Right atrium auricular region (tissue), 2 donors: Measurements from ENCODE around the gene RHOB. TPM values are rescaled to one million over a fixed set of nuclear protein-coding genes. Genes with fewer than 3 reads are reported as not detected.

Source experiments
- DNase-seq: peaks from one replicate; pipeline ENCODE4 v3.0.0-alpha.2; 2019; ENCODE audit warnings: low spot score
- H3K27ac ChIP-seq, 2 donors: fragments of 200-600 bp; sonication (generic); 1 replicate in 1 of 2; 2 replicates in 1 of 2; pipeline ENCODE4 v1.5.1; 2016 to 2019
- H3K27me3 ChIP-seq, 2 donors: fragments of 200-600 bp; sonication (generic); one replicate each; pipeline versions ENCODE4 v1.5.1 to v1.6.0; 2017 to 2019
- H3K36me3 ChIP-seq: fragments of 200-600 bp; sonication (generic); one replicate; pipeline ENCODE4 v1.5.1; 2016
- H3K4me1 ChIP-seq, 2 donors: fragments of 200-600 bp; sonication (generic); one replicate each; pipeline versions ENCODE4 v1.5.1 to v1.6.0; 2017 to 2019
- H3K4me3 ChIP-seq, 2 donors: fragments of 200-600 bp; sonication (generic); 1 replicate in 1 of 2; 2 replicates in 1 of 2; pipeline ENCODE4 v1.5.1; 2017 to 2019; ENCODE audit warnings: mild to moderate bottlenecking in 1 of 2, moderate library complexity in 1 of 2
- H3K9me3 ChIP-seq, 2 donors: fragments of 200-600 bp; sonication (generic); one replicate each; pipeline ENCODE4 v1.5.1; 2019
- total RNA-seq, 2 donors: library from RNA; depleted of rRNA; stranded (reverse); fragments of >200 nt; gene quantifications; one replicate each; pipeline ENCODE4 v1.1.0, GENCODE V29; 2016
- TF ChIP-seq, protein P1 (sequence below), 2 donors: fragments of 200-600 bp; sonication (generic); IDR thresholded peaks; one replicate each; pipeline ENCODE4 v1.5.1; 2019; ENCODE audit warnings: antibody characterized with exemption in 2 of 2

RHOB gene
- total RNA-seq, 2 donors from 2014 or later = 471 to 664 TPM

DNA sequence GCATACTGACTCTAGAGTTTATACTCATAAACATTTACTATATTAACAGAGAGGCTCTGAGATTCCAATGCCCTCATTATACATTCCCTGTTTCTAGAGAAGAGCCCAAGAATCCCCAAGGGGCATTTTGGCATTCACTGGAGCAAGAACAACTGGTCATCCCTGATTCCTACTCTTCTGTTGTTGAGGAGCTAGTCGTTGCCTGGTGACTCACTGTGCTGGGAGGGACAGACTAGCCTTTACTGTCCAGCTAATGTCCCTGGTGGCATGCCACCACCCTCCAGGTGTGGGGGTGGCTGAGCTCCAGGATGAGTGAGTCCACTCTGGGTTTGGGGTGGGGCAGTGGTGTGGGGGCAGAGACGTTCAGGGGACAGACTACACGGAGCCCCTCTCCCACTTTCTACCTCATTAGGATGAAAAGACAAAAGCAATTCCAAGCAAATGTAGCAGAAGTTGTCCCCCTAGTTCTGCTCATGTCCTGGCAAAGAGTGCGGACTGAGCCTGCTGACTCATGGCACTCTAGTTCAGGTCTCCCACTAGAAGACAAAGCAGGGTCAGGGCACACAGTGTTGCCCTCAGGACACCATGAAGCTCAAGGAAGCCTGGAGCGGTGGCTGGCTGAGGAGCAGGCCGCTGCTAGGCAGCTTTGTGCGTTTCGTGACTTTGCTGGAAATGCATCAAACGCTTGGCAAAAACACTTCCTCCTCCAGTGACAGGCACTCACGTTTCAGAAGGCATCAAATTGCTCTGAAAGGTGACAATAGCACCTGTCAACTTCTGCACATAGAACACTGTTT lies 49.4 kb downstream of the RHOB start:
- Histone ChIP-seq H3K9me3 (no peaks in the 10 kb centered on the region), H3K27me3 (no peaks in the 10 kb centered on the region), H3K27ac (no peak overlapping the region), H3K4me3 (no peak overlapping the region), H3K4me1 (peaks cover 0 to 15% of the 10 kb centered on the region in 2 donors), H3K36me3 (no peaks in the 10 kb centered on the region)
- TF ChIP-seq, protein P1, sequence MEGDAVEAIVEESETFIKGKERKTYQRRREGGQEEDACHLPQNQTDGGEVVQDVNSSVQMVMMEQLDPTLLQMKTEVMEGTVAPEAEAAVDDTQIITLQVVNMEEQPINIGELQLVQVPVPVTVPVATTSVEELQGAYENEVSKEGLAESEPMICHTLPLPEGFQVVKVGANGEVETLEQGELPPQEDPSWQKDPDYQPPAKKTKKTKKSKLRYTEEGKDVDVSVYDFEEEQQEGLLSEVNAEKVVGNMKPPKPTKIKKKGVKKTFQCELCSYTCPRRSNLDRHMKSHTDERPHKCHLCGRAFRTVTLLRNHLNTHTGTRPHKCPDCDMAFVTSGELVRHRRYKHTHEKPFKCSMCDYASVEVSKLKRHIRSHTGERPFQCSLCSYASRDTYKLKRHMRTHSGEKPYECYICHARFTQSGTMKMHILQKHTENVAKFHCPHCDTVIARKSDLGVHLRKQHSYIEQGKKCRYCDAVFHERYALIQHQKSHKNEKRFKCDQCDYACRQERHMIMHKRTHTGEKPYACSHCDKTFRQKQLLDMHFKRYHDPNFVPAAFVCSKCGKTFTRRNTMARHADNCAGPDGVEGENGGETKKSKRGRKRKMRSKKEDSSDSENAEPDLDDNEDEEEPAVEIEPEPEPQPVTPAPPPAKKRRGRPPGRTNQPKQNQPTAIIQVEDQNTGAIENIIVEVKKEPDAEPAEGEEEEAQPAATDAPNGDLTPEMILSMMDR (IDR thresholded peaks at IDR 0.05) = no peak
- DNase-seq = no peak

DNA sequence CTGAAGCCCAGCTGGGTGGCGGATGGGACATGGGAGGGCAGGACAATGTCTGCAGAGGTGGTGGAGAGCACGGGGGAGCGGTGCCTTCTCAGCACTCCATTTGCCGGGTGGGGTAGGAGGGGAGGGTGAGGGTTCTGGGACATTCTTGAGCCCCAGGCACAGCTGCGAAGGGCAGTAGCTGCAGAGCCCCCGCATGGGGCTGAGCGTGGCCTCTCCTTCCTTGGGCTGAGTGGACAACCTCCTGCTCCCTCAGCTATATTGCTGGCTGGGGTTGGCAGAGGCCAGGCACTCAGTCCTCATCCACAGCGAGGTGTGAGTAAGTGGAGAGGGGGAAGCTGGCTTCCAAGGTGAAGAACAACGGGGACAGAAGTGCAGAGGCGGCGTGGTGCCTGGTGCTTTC lies 50.1 kb downstream of the RHOB start:
- no peak overlapping the region for H3K27ac ChIP-seq
- TF ChIP-seq, protein P1 (IDR thresholded peaks at IDR 0.05) = no peak

More for the DNA sequence above, 50.1 kb downstream of the RHOB start:
- H3K27me3 ChIP-seq = no peaks in the 10 kb centered on the region
- no peaks in the 10 kb centered on the region for H3K9me3 ChIP-seq
- H3K4me3 ChIP-seq = no peak overlapping the region
- DNase-seq = no peak
- H3K36me3 ChIP-seq = no peaks in the 10 kb centered on the region
- H3K4me1 ChIP-seq = peaks cover 0 to 13% of the 10 kb centered on the region in 2 donors

Other genes starting within 250 kb of the RHOB start
- gene SDC1, start 221.9 kb upstream of the RHOB start, total RNA-seq = under 1 TPM in 1 of 2 donors, not detected in 1; 0.24 TPM
- 10 to 100 TPM; 35.0 to 44.8 TPM for gene PUM2, start 96.2 kb upstream of the RHOB start, total RNA-seq
- gene HS1BP3, start 204.0 kb downstream of the RHOB start, total RNA-seq = 10 to 100 TPM; 19.5 to 26.0 TPM
- gene GDF7, start 220.1 kb downstream of the RHOB start, total RNA-seq = 1 to 10 TPM; 1.1 to 1.7 TPM